BE2C (cell line): ENCODE data around the gene TPX2.

Source experiments
- DNase-seq: peaks from one replicate; pipeline ENCODE4 v3.0.0-alpha.2; 2020
- H3K27me3 ChIP-seq: fragments of 250-450 bp; sonication (Bioruptor Pico); 2 replicates; pipeline ENCODE4 v1.5.1; 2020; ENCODE audit warnings: mild to moderate bottlenecking
- H3K36me3 ChIP-seq: fragments of 250-450 bp; sonication (Bioruptor Pico); 2 replicates; pipeline ENCODE4 v1.5.1; 2020; ENCODE audit warnings: mild to moderate bottlenecking
- H3K4me1 ChIP-seq: fragments of 250-450 bp; sonication (Bioruptor Pico); 2 replicates; pipeline ENCODE4 v1.5.1; 2020
- H3K4me3 ChIP-seq: 2 replicates; pipeline ENCODE4 v1.5.1; 2011; ENCODE audit warnings: low read depth, low read length
- H3K9me3 ChIP-seq: fragments of 250-450 bp; sonication (Bioruptor Pico); 2 replicates; pipeline ENCODE4 v1.5.1; 2020
- TF ChIP-seq, protein P1 (sequence below): IDR thresholded peaks from 2 replicates; pipeline ENCODE4 v1.5.1; 2012; ENCODE audit warnings: mild to moderate bottlenecking, low read depth, low read length

TPX2 gene

DNA sequence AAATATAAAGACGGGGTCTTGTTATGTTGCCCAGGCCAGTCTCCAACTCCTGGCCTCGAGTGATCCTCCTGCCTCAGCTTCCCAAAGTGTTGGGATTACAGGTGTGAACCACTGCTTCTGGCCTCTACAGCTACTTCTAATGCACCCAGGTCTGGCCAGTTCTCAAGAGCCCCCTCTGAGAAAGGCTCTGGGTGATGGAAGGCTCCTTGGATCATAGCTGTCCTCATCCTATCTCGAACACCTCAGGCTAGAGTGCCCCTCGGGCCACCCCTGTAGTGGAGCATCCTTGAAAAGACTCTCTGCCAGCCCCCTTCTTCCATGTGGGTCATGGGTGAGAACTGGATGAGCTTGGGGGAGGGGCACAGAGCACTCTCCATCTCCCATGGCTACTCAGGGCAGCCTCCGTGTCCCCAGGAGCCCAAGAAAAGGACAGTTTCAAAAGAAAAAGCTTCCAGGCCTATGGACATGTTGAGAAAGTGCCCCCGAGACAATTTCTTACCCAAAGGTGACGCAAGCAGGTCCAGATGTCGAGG, 79.4 kb downstream of the TPX2 start:
- H3K4me1 ChIP-seq, result peaks cover 8% of the 10 kb centered on the region
- no peaks in the 10 kb centered on the region for H3K27me3 ChIP-seq
- no peaks in the 10 kb centered on the region for H3K9me3 ChIP-seq
- TF ChIP-seq, protein P1, sequence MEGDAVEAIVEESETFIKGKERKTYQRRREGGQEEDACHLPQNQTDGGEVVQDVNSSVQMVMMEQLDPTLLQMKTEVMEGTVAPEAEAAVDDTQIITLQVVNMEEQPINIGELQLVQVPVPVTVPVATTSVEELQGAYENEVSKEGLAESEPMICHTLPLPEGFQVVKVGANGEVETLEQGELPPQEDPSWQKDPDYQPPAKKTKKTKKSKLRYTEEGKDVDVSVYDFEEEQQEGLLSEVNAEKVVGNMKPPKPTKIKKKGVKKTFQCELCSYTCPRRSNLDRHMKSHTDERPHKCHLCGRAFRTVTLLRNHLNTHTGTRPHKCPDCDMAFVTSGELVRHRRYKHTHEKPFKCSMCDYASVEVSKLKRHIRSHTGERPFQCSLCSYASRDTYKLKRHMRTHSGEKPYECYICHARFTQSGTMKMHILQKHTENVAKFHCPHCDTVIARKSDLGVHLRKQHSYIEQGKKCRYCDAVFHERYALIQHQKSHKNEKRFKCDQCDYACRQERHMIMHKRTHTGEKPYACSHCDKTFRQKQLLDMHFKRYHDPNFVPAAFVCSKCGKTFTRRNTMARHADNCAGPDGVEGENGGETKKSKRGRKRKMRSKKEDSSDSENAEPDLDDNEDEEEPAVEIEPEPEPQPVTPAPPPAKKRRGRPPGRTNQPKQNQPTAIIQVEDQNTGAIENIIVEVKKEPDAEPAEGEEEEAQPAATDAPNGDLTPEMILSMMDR, result no peak
- no peak for DNase-seq
- no peaks in the 10 kb centered on the region for H3K36me3 ChIP-seq
- no peak overlapping the region for H3K4me3 ChIP-seq

DNA sequence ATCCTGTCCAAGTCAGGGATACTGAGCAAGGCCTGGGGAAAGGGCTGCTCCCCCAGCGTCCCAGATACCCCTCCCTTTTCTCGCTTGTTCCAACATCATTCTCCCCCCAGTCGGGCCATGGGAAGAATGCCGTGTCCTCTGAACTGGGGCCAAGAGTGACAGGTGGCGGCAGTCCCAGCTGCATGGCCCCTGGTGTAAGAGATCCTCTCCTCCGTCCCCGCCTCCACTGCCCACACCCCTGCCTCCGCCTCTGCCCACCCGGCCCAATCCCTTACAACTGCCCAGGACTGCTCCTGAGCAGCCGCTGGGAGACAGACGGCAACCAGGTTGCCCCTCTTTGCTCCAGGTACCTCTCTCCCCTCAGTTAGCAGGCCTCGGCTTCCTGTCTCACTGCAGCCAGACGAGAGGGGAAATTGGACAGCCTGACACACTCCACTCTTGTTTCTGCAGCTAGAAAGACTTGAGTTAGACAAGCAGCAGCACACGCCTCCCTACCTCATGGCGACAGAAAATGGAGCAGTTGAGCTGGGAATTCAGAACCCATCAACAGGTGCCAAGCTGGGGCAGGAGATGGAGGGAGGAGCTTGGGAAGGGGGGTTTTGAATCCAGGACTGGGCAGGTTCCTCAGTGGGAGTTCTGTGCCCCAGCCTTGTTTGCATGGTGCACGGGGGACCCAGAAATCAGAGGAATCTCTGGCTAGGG, 80.1 kb downstream of the TPX2 start, which contains the start of gene MYLK2:
TSS of gene MYLK2 (plus strand) at position 274 of the 702 bp plus-strand sequence. CDS start at position 499, 225 bp downstream.
- no peaks in the 10 kb centered on the region for H3K9me3 ChIP-seq
- TF ChIP-seq, protein P1, result no peak
- peaks cover 8% of the 10 kb centered on the region for H3K4me1 ChIP-seq
- no peak for DNase-seq
- no peaks in the 10 kb centered on the region for H3K36me3 ChIP-seq
- no peaks in the 10 kb centered on the region for H3K27me3 ChIP-seq
- H3K4me3 ChIP-seq, result no peak within 1 kb of the TSS

DNA sequence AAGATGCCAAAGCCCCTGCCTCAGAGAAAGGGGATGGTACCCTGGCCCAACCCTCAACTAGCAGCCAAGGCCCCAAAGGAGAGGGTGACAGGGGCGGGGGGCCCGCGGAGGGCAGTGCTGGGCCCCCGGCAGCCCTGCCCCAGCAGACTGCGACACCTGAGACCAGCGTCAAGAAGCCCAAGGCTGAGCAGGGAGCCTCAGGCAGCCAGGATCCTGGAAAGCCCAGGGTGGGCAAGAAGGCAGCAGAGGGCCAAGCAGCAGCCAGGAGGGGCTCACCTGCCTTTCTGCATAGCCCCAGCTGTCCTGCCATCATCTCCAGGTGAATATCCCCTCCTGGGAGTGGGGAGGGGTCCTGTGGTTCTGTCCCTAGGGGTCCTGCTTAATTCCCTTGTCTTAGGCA, 81.1 kb downstream of the TPX2 start:
- TF ChIP-seq, protein P1, result no peak
- Histone ChIP-seq H3K4me1 (peaks cover 6% of the 10 kb centered on the region), H3K27me3 (no peaks in the 10 kb centered on the region), H3K36me3 (no peaks in the 10 kb centered on the region), H3K4me3 (no peak overlapping the region), H3K9me3 (no peaks in the 10 kb centered on the region)
- DNase-seq, result no peak

DNA sequence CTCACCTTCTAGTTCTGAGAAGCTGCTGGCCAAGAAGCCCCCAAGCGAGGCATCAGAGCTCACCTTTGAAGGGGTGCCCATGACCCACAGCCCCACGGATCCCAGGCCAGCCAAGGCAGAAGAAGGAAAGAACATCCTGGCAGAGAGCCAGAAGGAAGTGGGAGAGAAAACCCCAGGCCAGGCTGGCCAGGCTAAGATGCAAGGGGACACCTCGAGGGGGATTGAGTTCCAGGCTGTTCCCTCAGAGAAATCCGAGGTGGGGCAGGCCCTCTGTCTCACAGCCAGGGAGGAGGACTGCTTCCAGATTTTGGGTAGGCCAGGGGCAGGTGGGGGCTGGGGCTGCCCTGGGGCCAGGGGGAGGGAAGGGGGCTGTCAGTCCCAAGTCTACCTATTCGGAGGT, 82.3 kb downstream of the TPX2 start:
- Histone ChIP-seq H3K4me3 (no peak overlapping the region), H3K4me1 (no peaks in the 10 kb centered on the region), H3K36me3 (no peaks in the 10 kb centered on the region), H3K9me3 (no peaks in the 10 kb centered on the region), H3K27me3 (no peaks in the 10 kb centered on the region)
- no peak for DNase-seq
- TF ChIP-seq, protein P1, result no peak

DNA sequence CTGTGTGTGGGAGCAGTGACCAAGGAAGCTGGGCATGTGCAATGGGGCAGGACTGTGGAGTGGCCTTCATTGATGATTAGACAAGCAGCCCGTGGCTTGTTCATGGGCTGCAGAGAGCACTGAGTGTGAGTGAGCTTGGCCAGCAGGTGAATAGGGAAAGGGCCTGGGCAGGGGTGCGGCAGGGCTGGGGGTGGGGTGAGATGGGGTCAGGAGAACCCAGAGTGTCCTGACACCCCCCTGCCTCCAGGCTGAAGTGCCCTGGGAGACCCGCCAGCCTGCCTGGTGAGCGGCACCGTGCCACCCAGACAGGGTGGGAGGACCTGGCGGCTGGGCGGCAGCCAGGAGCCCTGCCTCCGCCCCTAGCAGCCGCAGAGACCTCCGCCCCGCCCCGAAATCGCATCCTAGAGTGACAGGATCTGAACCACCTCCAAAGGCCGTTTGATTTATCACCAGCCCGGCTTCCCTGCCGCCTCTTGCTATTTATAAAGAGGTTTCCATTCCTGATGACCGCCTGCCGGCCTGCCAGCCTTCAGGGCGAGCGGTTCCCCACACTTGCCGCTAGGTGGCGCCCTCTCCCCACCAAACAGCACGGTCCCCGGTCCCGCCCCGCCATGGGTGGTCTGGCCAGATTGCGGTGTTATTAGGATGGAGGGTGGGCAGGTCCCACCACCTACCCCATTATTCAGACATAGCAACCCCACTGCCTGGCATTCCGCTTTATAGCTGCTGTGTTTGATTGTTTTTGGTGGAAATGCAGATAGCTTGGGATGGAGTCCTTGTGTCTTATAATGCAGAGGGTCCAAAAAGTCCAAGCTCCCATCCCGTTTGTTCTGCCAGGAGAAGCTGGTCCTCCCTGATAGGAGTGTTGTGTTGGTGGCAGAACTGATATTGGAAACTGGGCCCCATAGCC, 83.6 kb downstream of the TPX2 start:
- Histone ChIP-seq H3K4me3 (peak overlapping the region; percentile 36), H3K36me3 (no peaks in the 10 kb centered on the region), H3K9me3 (no peaks in the 10 kb centered on the region), H3K27me3 (no peaks in the 10 kb centered on the region), H3K4me1 (no peaks in the 10 kb centered on the region)
- TF ChIP-seq, protein P1, result peak; percentile 94
- DNase-seq, result peak; percentile 81
